Measurements from ENCODE around the gene AGAP6. TPM values are rescaled to one million over a fixed set of nuclear protein-coding genes. Genes with fewer than 3 reads are reported as not detected.
"Not testable (repeated sequence)": the region's sequence is repeated elsewhere in the genome, so short reads cannot be mapped to it uniquely, and the experiment has no call there.

The AGAP6 gene
- polyA plus RNA-seq (ENCODE audit: insufficient read length in 3 of 3): 10 to 100 TPM; 12.1 to 15.4 (median 13.7) TPM

DNA sequence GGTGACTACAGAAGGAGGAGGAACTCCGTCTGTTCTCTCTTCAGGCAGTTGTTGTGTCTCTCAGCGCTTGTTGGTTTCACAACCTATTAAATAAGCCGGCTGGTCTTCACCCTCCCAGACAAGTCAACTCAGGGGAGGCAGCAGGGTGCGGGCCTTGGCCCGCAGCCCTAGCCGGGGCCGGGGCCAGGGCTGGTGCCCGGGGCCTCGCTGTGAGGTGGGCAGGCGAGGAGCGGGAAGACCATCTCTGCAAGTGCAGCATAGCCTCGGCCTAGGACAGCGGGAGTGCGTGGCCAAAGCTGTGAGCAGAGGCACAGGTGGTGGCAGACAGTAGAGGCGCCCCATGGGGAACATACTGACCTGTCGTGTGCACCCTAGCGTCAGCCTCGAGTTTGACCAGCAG lies at the start of gene AGAP6:
Gene AGAP6, plus strand, starts transcription at position 31 of the 400 bp plus-strand sequence. Its CDS starts 310 bp downstream, at position 341.
- not testable (repeated sequence) for DNase-seq (ENCODE audit: low read depth in 3 of 3, low spot score in 2 of 3)

DNA sequence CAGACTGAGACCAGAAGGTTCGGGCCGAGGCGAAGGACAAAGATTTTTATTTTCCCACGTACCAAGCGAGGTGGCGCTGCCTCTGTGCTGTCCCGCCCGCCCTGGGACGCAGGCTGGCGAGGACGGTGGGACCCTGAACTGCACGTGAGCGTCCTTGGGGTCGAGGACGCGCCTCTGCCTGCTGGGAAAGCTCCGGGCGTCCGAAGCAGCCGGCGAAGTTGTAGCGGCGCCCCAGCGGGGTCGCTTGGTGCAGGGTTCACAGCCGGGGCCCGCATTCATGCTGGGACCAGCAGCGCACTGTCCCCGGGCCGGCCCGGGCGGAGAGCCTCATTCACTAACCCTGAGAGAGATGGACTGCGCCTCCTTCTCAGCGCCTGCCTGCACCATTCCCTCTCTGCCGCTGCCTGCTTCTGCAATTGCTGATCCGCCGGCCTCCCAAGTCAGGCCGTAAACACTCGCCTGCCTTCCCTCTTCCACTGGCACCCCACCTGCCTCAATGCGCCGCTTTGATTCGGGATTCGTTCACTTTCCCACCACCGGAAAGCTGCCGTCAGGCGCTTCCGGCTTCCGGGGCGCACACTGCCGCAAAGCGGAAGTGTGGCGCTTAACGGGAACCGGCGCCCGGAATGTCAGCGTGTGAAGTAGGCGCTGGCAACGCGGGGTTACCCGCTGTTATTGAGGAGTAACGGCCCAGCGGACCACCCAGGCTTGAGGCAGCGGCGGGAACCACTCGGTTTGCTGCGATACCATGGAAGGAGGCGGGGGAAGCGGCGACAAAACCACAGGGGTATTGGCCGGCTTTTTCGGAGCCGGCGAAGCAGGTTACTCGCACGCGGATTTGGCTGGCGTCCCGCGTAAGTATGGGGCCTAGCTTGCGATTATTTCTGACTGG lies 46.5 kb upstream of the AGAP6 start, which contains the start of the genes PARG and TIMM23B:
Gene PARG, minus strand, starts transcription at position 581 of the 892 bp plus-strand sequence. Its CDS starts 302 bp downstream, at position 279.
Gene TIMM23B, plus strand, starts transcription at position 607 of the 892 bp plus-strand sequence. Its CDS starts 142 bp downstream, at position 749.
- DNase-seq (ENCODE audit: low read depth in 3 of 3, low spot score in 2 of 3): peak in 2 of 3 donors; percentile 52 to 69

DNA sequence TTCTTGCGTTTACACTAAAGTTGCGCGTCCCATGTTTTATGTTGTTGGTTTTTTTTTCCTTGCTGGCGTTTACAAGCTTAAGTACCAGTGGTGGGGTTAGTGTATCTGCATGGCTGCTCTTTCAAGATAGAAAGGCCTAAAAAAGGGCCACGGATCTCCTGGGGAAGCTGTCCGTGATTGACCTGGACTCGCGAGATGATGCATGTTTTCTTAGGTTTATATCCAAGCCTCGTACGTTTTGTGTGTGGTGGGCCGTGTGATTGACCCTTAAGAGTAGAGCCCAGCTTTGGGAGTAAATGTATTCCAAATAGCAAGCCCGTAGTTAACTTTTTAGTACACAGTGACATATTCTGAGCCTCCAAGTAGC lies 45.9 kb upstream of the AGAP6 start:
- DNase-seq (ENCODE audit: low read depth in 3 of 3, low spot score in 2 of 3): not testable (repeated sequence)

DNA sequence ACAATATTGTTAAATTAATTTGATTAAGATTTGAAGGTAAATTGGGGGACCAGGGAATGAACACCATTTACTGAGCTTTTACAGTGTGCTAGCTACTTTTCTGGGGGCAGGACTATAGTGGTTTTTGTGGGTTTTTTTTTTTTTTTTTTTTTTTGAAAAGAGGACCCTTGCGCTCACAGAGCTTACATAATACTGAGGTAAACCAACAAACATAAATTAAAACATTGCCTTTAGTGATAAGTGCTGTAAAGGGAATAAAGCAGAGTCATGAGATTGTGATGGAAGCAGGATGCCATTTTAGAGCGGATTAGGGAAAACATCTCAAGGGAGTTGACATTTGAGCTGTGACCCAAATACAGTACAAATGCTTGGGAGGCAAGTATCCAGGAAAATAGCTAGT lies 44.6 kb upstream of the AGAP6 start:
- not testable (repeated sequence) for DNase-seq (ENCODE audit: low read depth in 3 of 3, low spot score in 2 of 3)

DNA sequence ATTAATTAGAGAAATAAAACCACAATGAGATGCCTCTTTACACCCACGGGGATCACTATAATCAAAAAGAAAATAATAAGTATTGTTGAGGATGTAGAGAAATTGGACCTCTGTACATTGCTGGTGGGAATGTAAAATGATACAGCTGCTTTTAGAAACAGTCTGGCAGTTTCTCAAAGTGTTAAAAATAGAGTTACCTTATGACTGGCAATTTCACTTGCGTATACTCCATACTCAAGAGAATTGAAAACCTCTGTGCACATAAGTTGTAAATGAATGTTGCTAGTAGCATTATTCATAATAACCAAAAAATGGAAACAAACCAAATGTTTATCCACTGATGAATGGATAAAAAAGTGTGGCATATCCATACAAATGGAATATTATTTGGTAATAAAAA lies 40.1 kb upstream of the AGAP6 start:
- DNase-seq (ENCODE audit: low read depth in 3 of 3, low spot score in 2 of 3): not testable (repeated sequence)

DNA sequence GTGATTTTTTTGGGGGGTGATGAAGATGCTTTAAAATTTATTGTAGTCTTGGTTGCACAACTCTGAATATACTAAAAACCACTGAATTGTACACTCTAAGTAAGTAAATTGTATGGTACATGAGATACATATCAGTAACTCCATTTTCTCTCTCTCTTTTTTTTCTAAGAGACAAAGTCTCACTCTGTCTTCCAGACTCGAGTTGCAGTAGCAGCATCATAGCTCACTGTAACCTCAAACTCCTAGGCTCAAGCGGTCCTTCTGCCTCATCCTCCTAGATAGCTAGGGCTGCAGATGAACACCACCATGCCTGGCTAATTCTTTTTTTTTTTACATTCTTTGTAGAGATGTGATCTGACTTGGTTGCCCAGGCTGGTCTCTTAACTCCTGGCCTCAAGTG lies 39.5 kb upstream of the AGAP6 start:
- DNase-seq (ENCODE audit: low read depth in 3 of 3, low spot score in 2 of 3): not testable (repeated sequence)

DNA sequence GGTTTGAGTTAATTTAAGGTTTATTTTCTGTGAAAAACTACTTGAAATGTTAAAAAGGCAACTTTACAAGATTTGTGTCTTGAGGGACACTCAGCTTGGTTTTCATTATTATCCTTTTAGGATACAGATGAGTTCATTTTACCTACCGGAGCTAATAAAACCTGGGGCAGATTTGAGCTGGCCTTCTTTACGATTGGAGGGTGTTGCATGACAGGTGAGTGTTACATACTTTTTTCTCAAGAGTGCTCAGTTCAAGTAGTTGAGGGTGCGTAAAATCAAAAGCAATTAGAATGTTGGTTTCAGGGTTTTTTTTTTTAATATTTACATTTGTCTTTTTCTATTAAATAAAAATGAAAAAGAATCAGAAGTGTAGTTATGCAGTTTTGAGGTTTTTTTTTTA lies 36.2 kb upstream of the AGAP6 start:
- DNase-seq (ENCODE audit: low read depth in 3 of 3, low spot score in 2 of 3): not testable (repeated sequence)

DNA sequence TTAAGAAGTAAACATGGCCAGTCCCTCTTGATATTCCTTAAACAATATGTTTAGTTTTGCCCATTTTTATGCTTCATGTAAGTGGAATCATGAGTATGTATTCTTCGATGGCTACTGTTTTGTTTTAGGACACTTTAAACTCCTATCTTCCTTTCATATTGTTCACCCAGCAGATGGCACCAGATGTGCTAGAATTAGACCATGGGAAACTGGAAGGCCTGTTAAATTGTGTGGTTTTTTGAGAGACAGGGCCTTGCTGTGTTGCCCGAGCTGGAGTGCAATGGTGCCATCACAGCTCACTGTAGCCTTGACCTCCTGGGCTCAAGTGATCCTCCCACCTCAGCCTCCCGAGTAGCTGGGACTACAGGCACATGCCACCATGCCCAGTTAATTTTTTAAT lies 35.1 kb upstream of the AGAP6 start:
- not testable (repeated sequence) for DNase-seq (ENCODE audit: low read depth in 3 of 3, low spot score in 2 of 3)

DNA sequence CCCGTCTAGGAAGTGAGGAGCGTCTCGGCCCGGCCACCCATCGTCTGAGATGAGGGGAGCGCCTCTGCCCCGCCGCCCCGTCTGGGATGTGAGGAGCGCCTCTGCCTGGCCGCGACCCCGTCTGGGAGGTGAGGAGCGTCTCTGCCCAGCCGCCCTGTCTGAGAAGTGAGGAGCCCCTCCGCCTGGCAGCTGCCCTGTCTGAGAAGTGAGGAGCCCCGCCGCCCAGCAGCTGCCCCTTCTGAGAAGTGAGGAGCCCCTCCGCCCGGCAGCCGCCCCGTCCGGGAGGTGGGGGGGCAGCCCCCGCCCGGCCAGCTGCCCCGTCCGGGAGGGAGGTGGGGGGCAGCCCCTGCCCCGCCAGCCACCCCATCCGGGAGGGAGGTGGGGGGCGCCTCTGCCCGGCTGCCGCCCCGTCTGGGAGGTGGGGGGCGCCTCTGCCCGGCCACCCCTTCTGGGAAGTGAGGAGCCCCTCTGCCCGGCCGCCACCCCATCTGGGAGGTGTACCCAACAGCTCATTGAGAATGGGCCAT lies 17.8 kb upstream of the AGAP6 start:
- not testable (repeated sequence) for DNase-seq (ENCODE audit: low read depth in 3 of 3, low spot score in 2 of 3)

DNA sequence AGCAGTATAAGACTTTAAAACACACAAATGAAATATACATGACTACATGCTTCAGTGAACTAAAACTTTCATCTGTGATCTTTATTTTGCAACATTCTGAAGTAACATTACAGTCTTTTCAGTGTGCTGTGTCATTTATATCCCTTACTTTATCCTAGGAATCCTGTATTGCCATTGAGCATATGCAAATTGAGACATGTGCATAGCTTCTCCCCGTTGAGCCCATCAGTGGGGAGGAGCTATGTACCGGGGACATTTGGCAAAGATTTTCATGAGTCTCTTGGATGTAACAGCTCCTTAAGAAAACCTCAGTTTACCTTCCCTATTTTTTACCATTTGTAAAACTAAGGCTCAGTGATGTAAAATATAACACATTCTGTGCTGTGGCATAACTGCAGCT lies 16.7 kb upstream of the AGAP6 start:
- DNase-seq (ENCODE audit: low read depth in 3 of 3, low spot score in 2 of 3): not testable (repeated sequence)

DNA sequence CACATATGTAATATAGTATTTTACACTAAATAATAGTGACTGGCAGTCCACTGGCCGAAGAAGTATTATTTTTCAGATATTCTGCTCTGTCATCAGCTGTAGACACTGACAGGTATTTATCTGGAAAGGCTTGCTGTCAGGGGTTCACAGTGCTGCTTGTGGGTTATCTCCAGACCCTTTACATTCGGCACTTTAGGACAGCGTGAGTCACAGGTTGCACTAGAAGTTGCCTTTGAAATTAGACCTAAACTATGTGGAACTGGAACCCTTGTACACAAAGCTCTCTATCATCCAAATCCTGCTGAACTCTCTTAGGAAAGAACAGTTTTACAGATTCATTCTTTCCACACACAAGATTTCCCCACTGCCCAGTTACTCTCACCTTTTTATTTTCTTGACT lies 16.1 kb upstream of the AGAP6 start:
- DNase-seq (ENCODE audit: low read depth in 3 of 3, low spot score in 2 of 3): not testable (repeated sequence)

DNA sequence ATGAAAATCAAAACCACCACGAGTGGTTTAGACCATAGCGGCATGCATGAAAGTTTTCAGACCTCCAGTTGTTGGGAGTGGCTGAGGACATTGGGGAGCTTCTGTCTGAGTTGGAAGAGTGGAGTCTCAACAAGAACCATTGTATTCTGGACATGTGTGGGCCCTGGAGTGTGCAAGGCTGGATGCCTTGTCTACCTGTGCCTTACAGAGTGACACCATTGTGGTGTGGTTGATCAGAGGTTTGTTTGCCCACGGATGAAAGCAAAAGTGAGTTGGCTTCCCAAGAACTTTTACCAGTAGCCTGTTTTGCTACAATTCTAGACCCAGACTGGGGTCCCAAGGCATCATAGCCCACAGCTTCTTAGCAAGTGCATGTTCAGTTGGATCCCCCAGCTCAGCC lies 10.4 kb upstream of the AGAP6 start:
- DNase-seq (ENCODE audit: low read depth in 3 of 3, low spot score in 2 of 3): not testable (repeated sequence)

DNA sequence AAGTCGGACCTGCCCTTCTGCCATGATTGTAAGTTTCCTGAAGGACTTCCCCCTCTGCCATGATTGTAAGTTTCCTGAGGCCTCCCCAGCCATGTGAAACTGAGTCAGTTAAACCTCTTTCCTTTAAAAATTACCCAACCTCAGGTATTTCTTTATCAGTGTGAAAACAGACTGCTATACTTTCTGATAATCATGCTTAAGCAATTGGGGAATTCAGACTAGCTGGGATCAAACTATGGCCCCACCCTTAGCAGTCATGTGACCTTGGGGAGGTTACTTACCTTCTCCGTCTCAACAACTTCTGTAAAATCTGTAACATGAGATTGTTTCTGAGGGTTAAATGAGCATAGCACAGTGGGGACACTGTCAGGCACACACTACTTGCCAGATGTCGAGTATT lies 999 bp upstream of the AGAP6 start:
- DNase-seq (ENCODE audit: low read depth in 3 of 3, low spot score in 2 of 3): not testable (repeated sequence)

DNA sequence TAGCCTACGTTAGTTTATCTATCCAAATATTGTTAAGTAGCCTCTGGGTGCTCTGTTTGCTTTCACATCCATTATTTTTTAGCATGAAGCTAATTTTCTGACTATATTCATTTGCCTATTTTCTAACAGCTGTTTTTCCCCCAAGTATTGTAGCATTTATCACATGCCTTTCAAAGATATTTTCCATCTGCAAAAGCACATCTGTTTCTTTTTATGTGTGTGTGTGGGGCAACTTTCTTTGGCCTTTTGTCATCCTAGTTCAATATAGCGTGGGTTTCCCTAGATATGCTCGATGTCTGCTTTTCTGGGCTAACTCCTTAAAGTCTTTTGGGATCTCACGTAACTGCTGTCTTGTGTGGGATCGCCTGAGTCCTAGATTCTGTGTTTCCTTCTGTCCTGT lies 7.1 kb downstream of the AGAP6 start:
- not testable (repeated sequence) for DNase-seq (ENCODE audit: low read depth in 3 of 3, low spot score in 2 of 3)

DNA sequence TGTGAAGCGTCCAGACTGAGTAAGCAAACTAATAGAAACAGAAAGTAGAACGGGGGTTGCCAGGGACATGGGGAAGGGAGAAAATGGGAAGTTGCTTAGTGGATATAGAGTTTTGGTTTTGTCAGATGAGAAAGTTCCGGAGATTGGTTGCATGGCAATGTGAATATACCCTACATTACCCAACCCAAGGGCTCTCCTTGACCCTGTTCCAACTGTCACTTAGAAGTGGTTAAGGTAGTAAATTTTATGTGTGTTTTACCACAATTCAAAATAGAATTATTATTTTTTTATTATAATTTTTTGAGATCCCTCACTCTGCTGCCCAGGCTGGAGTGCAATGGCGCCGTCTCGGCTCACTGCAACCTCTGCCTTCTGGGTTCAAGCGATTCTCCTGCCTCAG lies 25.8 kb downstream of the AGAP6 start:
- not testable (repeated sequence) for DNase-seq (ENCODE audit: low read depth in 3 of 3, low spot score in 2 of 3)

DNA sequence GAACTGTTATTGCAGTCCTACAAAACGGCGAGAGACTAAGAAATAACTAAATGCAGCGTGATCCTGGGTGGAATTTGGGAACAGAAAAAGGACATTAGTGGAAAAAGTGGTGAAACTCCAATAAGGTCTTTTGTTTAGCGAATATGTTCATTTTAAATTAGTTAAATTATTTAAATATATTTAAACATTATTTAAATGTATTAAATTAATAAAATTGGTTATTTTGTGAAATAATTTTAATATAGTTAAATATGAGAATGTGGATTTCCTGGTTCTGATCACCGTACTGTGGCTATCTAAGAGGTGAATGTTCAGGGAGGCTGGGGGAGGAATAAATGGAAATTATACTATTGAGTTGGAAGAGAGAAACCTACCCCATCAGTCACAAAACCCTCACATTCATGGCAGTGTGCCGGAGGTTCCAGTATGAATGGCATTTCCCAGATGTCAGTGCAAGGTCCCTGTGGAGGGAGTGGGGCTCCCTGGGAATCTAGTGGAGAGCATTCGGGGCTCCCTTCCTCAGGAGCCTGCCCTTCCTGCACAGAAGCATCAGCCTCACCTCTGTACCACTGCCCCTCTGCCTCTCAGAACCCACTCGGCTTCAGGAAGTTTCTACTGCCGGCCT lies 27.5 kb downstream of the AGAP6 start:
- not testable (repeated sequence) for DNase-seq (ENCODE audit: low read depth in 3 of 3, low spot score in 2 of 3)

DNA sequence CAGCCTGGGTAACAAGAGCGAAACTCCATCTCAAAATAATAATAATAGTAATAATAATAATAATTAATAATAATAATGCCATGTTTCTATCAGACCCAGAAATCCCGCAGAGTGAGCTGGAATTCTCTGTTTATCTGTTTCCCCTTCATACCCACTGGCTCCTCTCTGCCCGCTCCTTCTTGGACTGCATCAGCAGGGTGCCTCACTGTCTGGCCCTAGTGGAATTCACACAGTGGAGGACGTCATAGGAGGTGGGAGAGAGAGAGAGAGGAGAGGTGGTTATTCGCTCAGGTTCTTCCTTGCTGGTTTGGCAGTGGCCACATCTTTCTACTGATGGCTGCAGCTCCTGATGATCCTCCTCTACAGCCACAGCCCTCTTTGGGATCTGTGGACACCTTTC lies 28.7 kb downstream of the AGAP6 start:
- not testable (repeated sequence) for DNase-seq (ENCODE audit: low read depth in 3 of 3, low spot score in 2 of 3)

DNA sequence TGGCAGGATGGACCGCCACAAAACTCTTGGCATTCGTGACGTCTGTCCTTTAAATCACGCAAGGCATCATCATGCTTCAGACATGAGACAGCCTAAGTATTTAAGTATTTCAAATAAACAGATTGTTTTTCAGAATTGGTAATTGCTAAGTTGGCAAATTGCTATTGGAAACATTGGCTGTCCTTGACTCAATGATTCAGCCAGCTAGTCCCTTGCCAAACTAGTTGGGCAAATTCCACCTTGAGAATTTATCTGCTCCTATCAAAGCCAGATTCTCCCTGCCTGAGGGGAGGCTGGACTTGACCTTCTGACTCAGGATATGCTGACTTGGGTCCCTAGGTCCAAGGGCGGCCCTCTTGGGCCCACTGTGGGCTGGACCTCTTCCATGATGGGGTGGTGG lies 29.4 kb downstream of the AGAP6 start:
- DNase-seq (ENCODE audit: low read depth in 3 of 3, low spot score in 2 of 3): not testable (repeated sequence)

DNA sequence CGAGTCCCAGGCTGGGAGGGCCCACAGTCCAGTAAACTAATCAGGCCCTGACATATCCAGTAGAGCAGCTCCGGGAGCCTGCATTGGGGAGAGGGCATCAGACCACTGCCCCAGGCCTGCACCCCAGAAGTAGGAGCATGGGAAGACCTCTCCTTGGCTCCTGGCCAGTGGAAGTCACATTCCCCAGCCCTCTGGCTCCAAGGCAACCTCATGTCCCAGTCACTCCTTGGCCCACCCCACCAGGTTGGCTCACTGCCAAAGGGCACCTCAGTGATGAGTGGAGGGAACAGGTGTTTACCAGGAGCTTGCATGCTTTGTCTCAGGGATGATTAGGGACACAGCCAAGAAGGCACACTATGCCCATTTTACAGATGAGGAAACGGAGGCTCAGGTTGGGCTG lies 31.1 kb downstream of the AGAP6 start:
- not testable (repeated sequence) for DNase-seq (ENCODE audit: low read depth in 3 of 3, low spot score in 2 of 3)

DNA sequence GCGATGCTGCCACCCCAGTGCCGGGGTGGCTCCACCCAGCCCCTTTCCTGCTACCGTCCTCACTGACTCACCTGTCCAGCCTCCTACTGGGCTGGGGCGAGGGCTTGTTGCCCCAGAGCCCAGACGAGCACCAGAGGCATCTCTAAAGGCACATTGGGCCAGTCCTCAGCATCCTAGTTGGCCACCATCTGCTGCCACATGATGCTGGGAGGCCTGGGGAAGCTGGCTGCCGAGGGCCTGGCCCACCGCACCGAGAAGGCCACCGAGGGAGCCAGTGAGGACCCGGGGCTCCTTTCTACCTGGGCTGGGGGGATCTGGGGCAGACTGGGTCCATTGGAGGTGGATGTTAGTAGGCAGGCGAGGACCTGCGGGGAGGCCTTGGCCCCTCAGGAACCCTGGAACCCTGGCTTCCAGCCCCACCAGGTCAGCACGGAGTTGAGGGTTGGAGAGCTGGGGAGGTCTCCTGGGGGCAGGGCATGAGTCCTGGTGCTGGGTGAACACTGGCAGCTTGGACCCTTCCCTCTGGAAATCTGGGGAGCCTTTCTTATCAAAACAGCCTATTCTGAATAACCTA lies 32.3 kb downstream of the AGAP6 start:
- not testable (repeated sequence) for DNase-seq (ENCODE audit: low read depth in 3 of 3, low spot score in 2 of 3)

DNA sequence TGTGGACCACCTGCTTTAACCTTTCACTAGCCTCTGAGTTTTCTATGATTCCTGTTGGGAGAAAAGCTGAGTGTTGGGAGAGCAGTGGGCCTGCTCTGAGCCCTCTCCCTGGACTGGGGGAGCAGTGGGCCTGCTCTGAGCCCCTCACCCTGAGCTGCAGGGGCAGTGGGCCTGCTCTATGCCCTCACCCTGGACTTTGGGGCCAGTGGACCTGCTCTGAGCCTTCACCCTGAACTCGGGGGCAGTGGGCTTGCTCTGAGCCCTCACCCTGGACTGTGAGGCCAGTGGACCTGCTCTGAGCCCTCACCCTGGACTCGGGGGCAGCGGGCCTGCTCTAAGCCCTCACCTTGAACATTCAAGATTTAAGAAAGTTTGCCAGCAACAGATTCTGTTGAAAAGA lies 33.4 kb downstream of the AGAP6 start:
- no peak for DNase-seq (ENCODE audit: low read depth in 3 of 3, low spot score in 2 of 3)
